GM23338 (cell line): ENCODE measurements around the gene FAM161B. TPM values are rescaled to one million over a fixed set of nuclear protein-coding genes. Genes with fewer than 3 reads are reported as not detected.

Source experiments
- ATAC-seq: fragments of 200-7000 bp; cut with Tn5 transposase; 3 replicates; pipeline ENCODE4 v1.9.1; 2020
- DNase-seq: peaks from one replicate; pipeline ENCODE4 v3.0.0-alpha.2; 2015; ENCODE audit warnings: low spot score
- H2AFZ ChIP-seq: fragments of 200-600 bp; sonication (generic); 2 replicates; pipeline ENCODE4 v1.8.0; 2016; ENCODE audit warnings: antibody characterized with exemption, mild to moderate bottlenecking, moderate library complexity
- H3F3A ChIP-seq: fragments of 200-600 bp; sonication (generic); replicated peaks from 2 replicates; pipeline ENCODE4 v1.8.0; 2017; ENCODE audit warnings: antibody characterized with exemption, mixed run types, low read depth
- H3K27ac ChIP-seq: fragments of 200-600 bp; sonication (generic); 2 replicates; pipeline ENCODE4 v1.6.1; 2016; ENCODE audit warnings: low read depth
- H3K27me3 ChIP-seq: fragments of 200-600 bp; sonication (generic); 2 replicates; pipeline ENCODE4 v1.8.0; 2016; ENCODE audit warnings: mild to moderate bottlenecking, mixed run types, moderate library complexity; ENCODE audit not compliant: insufficient read depth
- H3K36me3 ChIP-seq: fragments of 200-600 bp; sonication (generic); 2 replicates; pipeline ENCODE4 v1.8.0; 2016; ENCODE audit warnings: mild to moderate bottlenecking; ENCODE audit not compliant: insufficient read depth
- H3K4me1 ChIP-seq: fragments of 200-600 bp; sonication (generic); 2 replicates; pipeline ENCODE4 v1.8.0; 2016; ENCODE audit warnings: mild to moderate bottlenecking, moderate library complexity; ENCODE audit not compliant: insufficient read depth
- H3K4me2 ChIP-seq: fragments of 200-600 bp; sonication (generic); 2 replicates; pipeline ENCODE4 v1.7.1; 2017; ENCODE audit warnings: mixed run types
- H3K4me3 ChIP-seq: fragments of 200-600 bp; sonication (generic); 2 replicates; pipeline ENCODE4 v1.6.1; 2016; ENCODE audit warnings: mixed run types
- H3K79me2 ChIP-seq: fragments of 200-600 bp; sonication (generic); replicated peaks from 2 replicates; pipeline ENCODE4 v1.8.0; 2017; ENCODE audit warnings: mild to moderate bottlenecking; ENCODE audit not compliant: insufficient read depth
- H3K9me2 ChIP-seq: fragments of 200-600 bp; sonication (generic); 2 replicates; pipeline ENCODE4 v1.8.0; 2017; ENCODE audit not compliant: insufficient read depth
- H4K20me1 ChIP-seq: fragments of 200-600 bp; sonication (generic); replicated peaks from 2 replicates; pipeline ENCODE4 v1.8.0; 2017; ENCODE audit warnings: mild to moderate bottlenecking; ENCODE audit not compliant: insufficient read depth
- H3K27ac Mint-ChIP-seq: 2 replicates; pipeline ENCODE4 v1.8.0; 2020; ENCODE audit warnings: inconsistent platforms, mild to moderate bottlenecking, moderate library complexity, mixed read lengths
- H3K27me3 Mint-ChIP-seq: 3 replicates; pipeline ENCODE4 v1.8.0; 2022; ENCODE audit warnings: low read depth, mild to moderate bottlenecking, moderate library complexity, mixed read lengths, inconsistent platforms; ENCODE audit not compliant: insufficient read depth, poor library complexity
- H3K36me3 Mint-ChIP-seq: 3 replicates; pipeline ENCODE4 v1.8.0; 2021; ENCODE audit warnings: low read depth, mild to moderate bottlenecking, inconsistent platforms, moderate library complexity, mixed read lengths
- H3K4me1 Mint-ChIP-seq: 3 replicates; pipeline ENCODE4 v1.8.0; 2020; ENCODE audit warnings: mild to moderate bottlenecking, inconsistent platforms, mixed read lengths
- H3K4me3 Mint-ChIP-seq: 3 replicates; pipeline ENCODE4 v1.8.0; 2021; ENCODE audit warnings: moderate library complexity, mild to moderate bottlenecking, inconsistent platforms, mixed read lengths
- H3K9me3 Mint-ChIP-seq: 3 replicates; pipeline ENCODE4 v1.8.0; 2020; ENCODE audit warnings: moderate library complexity, mild to moderate bottlenecking, inconsistent platforms, mixed read lengths
- CREB1 ChIP-seq: fragments of 250-450 bp; sonication (Bioruptor Pico); IDR thresholded peaks from 2 replicates; pipeline ENCODE4 v1.5.0; 2020; ENCODE audit warnings: low read depth, mild to moderate bottlenecking, moderate library complexity
- EZH2 ChIP-seq: fragments of 200-600 bp; sonication (generic); IDR thresholded peaks from one replicate; pipeline ENCODE4 v1.8.0; 2017; ENCODE audit warnings: antibody characterized with exemption, mild to moderate bottlenecking, low read depth; ENCODE audit not compliant: unreplicated experiment
- EZH2phosphoT487 ChIP-seq: fragments of 200-600 bp; sonication (generic); IDR thresholded peaks from one replicate; pipeline ENCODE4 v1.8.1; 2018; ENCODE audit warnings: antibody characterized with exemption; ENCODE audit not compliant: unreplicated experiment
- JUNB ChIP-seq: IDR thresholded peaks from one replicate; pipeline ENCODE4 v1.6.1; 2016; ENCODE audit warnings: antibody characterized with exemption; ENCODE audit not compliant: unreplicated experiment
- NANOG ChIP-seq: IDR thresholded peaks from 2 replicates; pipeline ENCODE4 v1.6.1; 2016; ENCODE audit warnings: antibody characterized with exemption, borderline replicate concordance
- POLR2AphosphoS5 ChIP-seq: IDR thresholded peaks from 2 replicates; pipeline ENCODE4 v1.6.1; 2016; ENCODE audit warnings: antibody characterized with exemption, low read depth
- STAT1 ChIP-seq: IDR thresholded peaks from one replicate; pipeline ENCODE4 v1.6.1; 2016; ENCODE audit warnings: antibody characterized with exemption; ENCODE audit not compliant: unreplicated experiment
- ZNF114 ChIP-seq: fragments of 250-450 bp; sonication (Bioruptor Pico); IDR thresholded peaks from 2 replicates; pipeline ENCODE4 v1.5.0; 2020; ENCODE audit warnings: mild to moderate bottlenecking, moderate library complexity
- ZNF331 ChIP-seq: fragments of 250-450 bp; sonication (Bioruptor Pico); IDR thresholded peaks from 2 replicates; pipeline ENCODE4 v1.5.0; 2020; ENCODE audit warnings: low read depth, mild to moderate bottlenecking, moderate library complexity
- polyA plus RNA-seq: library from polyadenylated mRNA; unstranded; fragments of >200 nt; fragmentation: Nextera tagmentation; extraction: Ambion mirVana; gene quantifications from 2 replicates; pipeline ENCODE4 v1.2.1, GENCODE V29; 2016
- total RNA-seq: library from RNA; depleted of rRNA; stranded (reverse); fragments of >200 nt; shearing (Covaris generic); gene quantifications from 2 replicates; pipeline ENCODE4 v1.2.3, GENCODE V29; 2014
- TF ChIP-seq, protein P1 (sequence below): IDR thresholded peaks from one replicate; pipeline ENCODE4 v1.6.1; 2018; ENCODE audit warnings: antibody characterized with exemption; ENCODE audit not compliant: unreplicated experiment
- TF ChIP-seq, protein P2 (sequence below): fragments of 250-450 bp; sonication (Bioruptor Pico); IDR thresholded peaks from 2 replicates; pipeline ENCODE4 v1.5.0; 2020; ENCODE audit warnings: mild to moderate bottlenecking, moderate library complexity
- TF ChIP-seq, protein P3 (sequence below): IDR thresholded peaks from 2 replicates; pipeline ENCODE4 v1.6.1; 2016; ENCODE audit warnings: antibody characterized with exemption

Gene FAM161B
- total and polyA plus RNA-seq, 2 experiments from 2014 or later = 0.28 to 2.8 TPM

DNA sequence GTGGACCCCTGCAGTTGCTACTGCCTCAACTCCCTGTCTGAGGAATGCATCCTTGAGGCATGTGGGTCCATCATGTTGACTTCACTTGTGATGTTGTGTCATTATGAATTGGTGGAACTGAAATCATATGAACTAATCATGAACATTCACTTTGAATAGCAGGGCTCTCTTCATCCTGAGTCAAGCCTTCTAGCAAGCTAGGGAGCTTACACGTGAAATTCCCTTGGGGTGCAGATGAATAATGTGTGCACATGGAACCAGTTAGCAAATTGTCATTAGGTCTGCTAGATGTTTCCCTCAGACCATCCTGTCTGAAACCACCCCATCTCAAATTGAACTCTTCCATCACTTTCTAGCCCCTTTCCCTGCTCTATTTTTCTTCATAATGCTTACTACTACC lies 3.8 kb upstream of the FAM161B start:
- Histone ChIP-seq H3K27ac (no peak overlapping the region), H3K9me2 (no peaks in the 10 kb centered on the region), H3F3A (no peaks in the 10 kb centered on the region), H3K4me2 (no peak overlapping the region), H3K4me3 (no peak overlapping the region), H4K20me1 (0 out of 2 replicates have a peak, but pooled peaks cover 3% of the 10 kb centered on the region), H3K27me3 (no peaks in the 10 kb centered on the region), H3K79me2 (no peaks in the 10 kb centered on the region), H2AFZ (no peak overlapping the region), H3K36me3 (no peaks in the 10 kb centered on the region), H3K4me1 (no peaks in the 10 kb centered on the region)
- no peak overlapping the region for H3K27ac Mint-ChIP-seq
- ATAC-seq = no peak
- H3K4me1 Mint-ChIP-seq = no peaks in the 10 kb centered on the region
- H3K36me3 Mint-ChIP-seq = peaks cover 21% of the 10 kb centered on the region
- H3K9me3 Mint-ChIP-seq = no peaks in the 10 kb centered on the region
- peaks cover 4% of the 10 kb centered on the region for H3K27me3 Mint-ChIP-seq
- no peak overlapping the region for H3K4me3 Mint-ChIP-seq
- DNase-seq = no peak
- TF ChIP-seq, protein P1, sequence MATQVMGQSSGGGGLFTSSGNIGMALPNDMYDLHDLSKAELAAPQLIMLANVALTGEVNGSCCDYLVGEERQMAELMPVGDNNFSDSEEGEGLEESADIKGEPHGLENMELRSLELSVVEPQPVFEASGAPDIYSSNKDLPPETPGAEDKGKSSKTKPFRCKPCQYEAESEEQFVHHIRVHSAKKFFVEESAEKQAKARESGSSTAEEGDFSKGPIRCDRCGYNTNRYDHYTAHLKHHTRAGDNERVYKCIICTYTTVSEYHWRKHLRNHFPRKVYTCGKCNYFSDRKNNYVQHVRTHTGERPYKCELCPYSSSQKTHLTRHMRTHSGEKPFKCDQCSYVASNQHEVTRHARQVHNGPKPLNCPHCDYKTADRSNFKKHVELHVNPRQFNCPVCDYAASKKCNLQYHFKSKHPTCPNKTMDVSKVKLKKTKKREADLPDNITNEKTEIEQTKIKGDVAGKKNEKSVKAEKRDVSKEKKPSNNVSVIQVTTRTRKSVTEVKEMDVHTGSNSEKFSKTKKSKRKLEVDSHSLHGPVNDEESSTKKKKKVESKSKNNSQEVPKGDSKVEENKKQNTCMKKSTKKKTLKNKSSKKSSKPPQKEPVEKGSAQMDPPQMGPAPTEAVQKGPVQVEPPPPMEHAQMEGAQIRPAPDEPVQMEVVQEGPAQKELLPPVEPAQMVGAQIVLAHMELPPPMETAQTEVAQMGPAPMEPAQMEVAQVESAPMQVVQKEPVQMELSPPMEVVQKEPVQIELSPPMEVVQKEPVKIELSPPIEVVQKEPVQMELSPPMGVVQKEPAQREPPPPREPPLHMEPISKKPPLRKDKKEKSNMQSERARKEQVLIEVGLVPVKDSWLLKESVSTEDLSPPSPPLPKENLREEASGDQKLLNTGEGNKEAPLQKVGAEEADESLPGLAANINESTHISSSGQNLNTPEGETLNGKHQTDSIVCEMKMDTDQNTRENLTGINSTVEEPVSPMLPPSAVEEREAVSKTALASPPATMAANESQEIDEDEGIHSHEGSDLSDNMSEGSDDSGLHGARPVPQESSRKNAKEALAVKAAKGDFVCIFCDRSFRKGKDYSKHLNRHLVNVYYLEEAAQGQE = no peak

DNA sequence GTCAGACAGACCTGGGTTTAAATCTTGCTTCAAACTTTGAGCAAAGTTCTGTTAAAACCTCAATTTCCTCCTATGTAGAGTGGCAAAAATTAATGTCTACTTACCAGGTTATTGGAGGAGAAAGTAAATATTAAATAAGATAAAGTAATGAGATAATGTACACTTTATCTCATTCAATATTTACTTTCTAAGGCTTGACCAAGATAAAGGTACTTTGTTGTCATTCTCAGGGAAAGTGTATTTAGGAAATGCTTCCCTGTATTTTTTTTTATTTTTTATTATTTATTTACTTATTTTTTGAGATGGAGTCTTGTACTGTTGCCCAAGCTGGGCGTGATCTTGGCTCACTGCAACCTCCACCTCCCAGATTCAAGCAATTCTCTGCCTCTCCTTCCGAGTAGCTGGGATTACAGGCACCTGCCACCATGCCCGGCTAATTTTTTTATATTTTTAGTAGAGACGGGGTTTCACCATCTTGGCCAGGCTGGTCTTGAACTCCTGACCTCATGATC lies 4.7 kb downstream of the FAM161B start:
- Histone ChIP-seq H3K79me2 (no peaks in the 10 kb centered on the region), H3K36me3 (no peaks in the 10 kb centered on the region), H3K4me3 (no peak overlapping the region), H3K9me2 (no peaks in the 10 kb centered on the region), H4K20me1 (0 out of 2 replicates have a peak, but pooled peaks cover 3% of the 10 kb centered on the region), H3K27ac (no peak overlapping the region), H3K4me1 (no peaks in the 10 kb centered on the region), H2AFZ (no peak overlapping the region), H3K4me2 (no peak overlapping the region), H3F3A (no peaks in the 10 kb centered on the region), H3K27me3 (no peaks in the 10 kb centered on the region)
- Mint-ChIP-seq H3K27ac (no peak overlapping the region), H3K4me1 (no peaks in the 10 kb centered on the region), H3K36me3 (no peaks in the 10 kb centered on the region), H3K9me3 (no peaks in the 10 kb centered on the region), H3K27me3 (peaks cover 4% of the 10 kb centered on the region), H3K4me3 (no peak overlapping the region)
- DNase-seq = no peak
- ATAC-seq = no peak
- TF ChIP-seq, protein P2, sequence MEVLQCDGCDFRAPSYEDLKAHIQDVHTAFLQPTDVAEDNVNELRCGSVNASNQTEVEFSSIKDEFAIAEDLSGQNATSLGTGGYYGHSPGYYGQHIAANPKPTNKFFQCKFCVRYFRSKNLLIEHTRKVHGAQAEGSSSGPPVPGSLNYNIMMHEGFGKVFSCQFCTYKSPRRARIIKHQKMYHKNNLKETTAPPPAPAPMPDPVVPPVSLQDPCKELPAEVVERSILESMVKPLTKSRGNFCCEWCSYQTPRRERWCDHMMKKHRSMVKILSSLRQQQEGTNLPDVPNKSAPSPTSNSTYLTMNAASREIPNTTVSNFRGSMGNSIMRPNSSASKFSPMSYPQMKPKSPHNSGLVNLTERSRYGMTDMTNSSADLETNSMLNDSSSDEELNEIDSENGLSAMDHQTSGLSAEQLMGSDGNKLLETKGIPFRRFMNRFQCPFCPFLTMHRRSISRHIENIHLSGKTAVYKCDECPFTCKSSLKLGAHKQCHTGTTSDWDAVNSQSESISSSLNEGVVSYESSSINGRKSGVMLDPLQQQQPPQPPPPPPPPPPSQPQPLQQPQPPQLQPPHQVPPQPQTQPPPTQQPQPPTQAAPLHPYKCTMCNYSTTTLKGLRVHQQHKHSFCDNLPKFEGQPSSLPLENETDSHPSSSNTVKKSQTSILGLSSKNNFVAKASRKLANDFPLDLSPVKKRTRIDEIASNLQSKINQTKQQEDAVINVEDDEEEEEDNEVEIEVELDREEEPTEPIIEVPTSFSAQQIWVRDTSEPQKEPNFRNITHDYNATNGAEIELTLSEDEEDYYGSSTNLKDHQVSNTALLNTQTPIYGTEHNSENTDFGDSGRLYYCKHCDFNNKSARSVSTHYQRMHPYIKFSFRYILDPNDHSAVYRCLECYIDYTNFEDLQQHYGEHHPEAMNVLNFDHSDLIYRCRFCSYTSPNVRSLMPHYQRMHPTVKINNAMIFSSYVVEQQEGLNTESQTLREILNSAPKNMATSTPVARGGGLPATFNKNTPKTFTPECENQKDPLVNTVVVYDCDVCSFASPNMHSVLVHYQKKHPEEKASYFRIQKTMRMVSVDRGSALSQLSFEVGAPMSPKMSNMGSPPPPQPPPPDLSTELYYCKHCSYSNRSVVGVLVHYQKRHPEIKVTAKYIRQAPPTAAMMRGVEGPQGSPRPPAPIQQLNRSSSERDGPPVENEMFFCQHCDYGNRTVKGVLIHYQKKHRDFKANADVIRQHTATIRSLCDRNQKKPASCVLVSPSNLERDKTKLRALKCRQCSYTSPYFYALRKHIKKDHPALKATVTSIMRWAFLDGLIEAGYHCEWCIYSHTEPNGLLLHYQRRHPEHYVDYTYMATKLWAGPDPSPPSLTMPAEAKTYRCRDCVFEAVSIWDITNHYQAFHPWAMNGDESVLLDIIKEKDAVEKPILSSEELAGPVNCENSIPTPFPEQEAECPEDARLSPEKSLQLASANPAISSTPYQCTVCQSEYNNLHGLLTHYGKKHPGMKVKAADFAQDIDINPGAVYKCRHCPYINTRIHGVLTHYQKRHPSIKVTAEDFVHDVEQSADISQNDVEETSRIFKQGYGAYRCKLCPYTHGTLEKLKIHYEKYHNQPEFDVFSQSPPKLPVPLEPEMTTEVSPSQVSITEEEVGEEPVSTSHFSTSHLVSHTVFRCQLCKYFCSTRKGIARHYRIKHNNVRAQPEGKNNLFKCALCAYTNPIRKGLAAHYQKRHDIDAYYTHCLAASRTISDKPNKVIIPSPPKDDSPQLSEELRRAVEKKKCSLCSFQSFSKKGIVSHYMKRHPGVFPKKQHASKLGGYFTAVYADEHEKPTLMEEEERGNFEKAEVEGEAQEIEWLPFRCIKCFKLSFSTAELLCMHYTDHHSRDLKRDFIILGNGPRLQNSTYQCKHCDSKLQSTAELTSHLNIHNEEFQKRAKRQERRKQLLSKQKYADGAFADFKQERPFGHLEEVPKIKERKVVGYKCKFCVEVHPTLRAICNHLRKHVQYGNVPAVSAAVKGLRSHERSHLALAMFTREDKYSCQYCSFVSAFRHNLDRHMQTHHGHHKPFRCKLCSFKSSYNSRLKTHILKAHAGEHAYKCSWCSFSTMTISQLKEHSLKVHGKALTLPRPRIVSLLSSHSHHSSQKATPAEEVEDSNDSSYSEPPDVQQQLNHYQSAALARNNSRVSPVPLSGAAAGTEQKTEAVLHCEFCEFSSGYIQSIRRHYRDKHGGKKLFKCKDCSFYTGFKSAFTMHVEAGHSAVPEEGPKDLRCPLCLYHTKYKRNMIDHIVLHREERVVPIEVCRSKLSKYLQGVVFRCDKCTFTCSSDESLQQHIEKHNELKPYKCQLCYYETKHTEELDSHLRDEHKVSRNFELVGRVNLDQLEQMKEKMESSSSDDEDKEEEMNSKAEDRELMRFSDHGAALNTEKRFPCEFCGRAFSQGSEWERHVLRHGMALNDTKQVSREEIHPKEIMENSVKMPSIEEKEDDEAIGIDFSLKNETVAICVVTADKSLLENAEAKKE (CRISPR knock-in tag) = no peak
- TF ChIP-seq, protein P3, sequence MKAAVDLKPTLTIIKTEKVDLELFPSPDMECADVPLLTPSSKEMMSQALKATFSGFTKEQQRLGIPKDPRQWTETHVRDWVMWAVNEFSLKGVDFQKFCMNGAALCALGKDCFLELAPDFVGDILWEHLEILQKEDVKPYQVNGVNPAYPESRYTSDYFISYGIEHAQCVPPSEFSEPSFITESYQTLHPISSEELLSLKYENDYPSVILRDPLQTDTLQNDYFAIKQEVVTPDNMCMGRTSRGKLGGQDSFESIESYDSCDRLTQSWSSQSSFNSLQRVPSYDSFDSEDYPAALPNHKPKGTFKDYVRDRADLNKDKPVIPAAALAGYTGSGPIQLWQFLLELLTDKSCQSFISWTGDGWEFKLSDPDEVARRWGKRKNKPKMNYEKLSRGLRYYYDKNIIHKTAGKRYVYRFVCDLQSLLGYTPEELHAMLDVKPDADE = no peak
- TF ChIP-seq STAT1 = no peak
- no peak for TF ChIP-seq ZNF331 (CRISPR knock-in tag)
- TF ChIP-seq JUNB = no peak
- TF ChIP-seq EZH2phosphoT487 = no peak
- TF ChIP-seq EZH2 = no peak
- TF ChIP-seq ZNF114 (CRISPR knock-in tag) = no peak
- no peak for TF ChIP-seq CREB1 (CRISPR knock-in tag)
- TF ChIP-seq NANOG = no peak
- no peak for TF ChIP-seq POLR2AphosphoS5
